HG03108 (cell line): ENCODE data around the gene MMP24.
"Not testable (repeated sequence)": the region's sequence is repeated elsewhere in the genome, so short reads cannot be mapped to it uniquely, and the experiment has no call there.

Experiments used
- ATAC-seq: cut with Tn5 transposase; IDR thresholded peaks from one replicate; pipeline ENCODE4 v1.9.1; 2021; ENCODE audit warnings: moderate library complexity; ENCODE audit not compliant: unreplicated experiment

MMP24 gene

DNA sequence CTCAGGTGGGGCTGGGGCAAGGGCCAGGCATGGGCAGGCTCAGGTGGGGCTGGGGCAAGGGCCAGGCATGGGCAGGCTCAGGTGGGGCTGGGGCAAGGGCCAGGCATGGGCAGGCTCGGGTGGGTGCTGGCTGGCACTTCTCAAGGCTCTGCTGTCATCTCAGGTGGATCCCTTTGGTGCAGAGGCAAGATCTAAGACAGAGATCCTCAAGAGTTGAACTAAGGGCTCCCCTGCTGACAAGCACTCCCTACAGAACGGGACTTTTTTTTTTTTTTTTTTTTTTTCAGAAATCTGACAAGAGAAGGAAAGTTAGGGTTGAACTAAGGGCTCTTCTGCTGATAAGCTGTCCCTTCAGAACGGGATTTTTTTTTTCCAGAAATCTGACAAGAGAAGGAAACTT lies 26.5 kb downstream of the MMP24 start:
- ATAC-seq: no peak

GRCh38 chr20:35254448-35254999 lies 28.0 kb downstream of the MMP24 start:
- no peak for ATAC-seq

- no peak for ATAC-seq
Measured at GRCh38 chr20:35257175-35257909, 30.9 kb downstream of the MMP24 start.

DNA sequence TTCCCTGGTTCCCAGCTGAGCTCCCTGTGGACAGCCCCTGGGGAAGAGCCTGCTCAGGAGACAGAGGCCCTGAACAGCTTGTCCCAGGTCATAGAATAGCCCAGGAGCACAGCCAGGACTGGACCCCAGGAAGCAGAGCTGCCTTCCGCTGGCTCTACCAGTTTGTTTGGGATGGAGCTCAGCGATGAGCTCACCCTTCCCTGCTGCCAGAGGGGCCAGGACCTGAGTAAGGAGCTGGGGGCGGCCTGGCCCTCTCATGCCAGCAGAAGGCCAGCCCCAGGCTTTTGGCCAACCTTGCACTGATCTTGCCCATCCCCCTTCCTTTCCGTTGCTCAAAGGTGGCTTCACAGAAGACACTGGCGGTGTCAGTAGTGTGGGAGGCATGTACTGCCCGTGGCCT lies 33.9 kb downstream of the MMP24 start:
- ATAC-seq: no peak

DNA sequence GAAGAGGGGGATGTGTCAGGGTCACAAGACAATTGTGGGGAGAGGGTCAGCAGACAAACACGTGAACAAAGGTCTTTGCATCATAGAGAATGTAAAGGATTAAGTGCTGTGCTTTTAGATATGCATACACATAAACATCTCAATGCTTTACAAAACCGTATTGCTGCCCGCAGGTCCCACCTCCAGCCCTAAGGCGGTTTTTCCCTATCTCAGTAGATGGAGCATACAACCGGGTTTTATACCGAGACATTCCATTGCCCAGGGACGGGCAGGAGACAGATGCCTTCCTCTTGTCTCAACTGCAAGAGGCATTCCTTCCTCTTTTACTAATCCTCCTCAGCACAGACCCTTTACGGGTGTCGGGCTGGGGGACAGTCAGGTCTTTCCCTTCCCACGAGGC lies 35.8 kb downstream of the MMP24 start:
- not testable (repeated sequence) for ATAC-seq

GRCh38 chr20:35262731-35263531 lies 36.4 kb downstream of the MMP24 start:
- not testable (repeated sequence) for ATAC-seq

DNA sequence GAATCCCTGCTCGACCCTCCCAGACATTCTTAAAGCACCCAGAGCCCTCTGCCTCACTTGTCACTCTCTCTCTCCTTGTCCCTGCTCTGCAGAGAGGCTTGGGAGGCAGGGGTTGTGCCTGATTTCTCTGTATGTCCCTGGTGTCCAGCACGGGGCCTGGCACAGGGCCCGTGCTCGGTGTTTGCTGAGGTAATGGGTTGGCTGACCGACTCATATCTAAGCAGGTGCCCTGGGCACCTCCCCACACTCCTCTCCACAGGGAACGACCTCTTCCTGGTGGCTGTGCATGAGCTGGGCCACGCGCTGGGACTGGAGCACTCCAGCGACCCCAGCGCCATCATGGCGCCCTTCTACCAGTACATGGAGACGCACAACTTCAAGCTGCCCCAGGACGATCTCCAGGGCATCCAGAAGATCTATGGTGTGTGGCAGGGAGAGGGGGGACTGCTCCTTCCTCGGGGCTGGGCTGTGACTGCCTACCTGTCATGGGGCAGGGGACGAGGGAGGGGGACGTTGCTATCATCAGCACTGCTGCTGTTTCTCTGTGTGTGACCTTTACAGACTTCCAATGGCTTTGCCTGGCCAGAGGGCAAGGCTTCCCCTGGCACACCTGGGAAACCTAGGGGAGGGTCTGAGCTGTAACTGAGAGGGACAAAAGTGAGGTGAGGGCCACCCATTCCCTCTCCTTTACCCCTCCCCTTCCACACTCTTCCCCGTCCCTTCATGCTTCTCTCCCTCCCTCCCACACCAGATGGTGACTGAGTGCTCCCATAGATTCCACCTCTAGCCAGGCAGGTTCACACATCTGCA lies 37.2 kb downstream of the MMP24 start:
- ATAC-seq: no peak

GRCh38 chr20:35264755-35265154 lies 38.3 kb downstream of the MMP24 start:
- no peak for ATAC-seq

GRCh38 chr20:35267092-35267491 lies 40.6 kb downstream of the MMP24 start:
- ATAC-seq: no peak

GRCh38 chr20:35269055-35269781 lies 42.7 kb downstream of the MMP24 start:
- no peak for ATAC-seq

DNA sequence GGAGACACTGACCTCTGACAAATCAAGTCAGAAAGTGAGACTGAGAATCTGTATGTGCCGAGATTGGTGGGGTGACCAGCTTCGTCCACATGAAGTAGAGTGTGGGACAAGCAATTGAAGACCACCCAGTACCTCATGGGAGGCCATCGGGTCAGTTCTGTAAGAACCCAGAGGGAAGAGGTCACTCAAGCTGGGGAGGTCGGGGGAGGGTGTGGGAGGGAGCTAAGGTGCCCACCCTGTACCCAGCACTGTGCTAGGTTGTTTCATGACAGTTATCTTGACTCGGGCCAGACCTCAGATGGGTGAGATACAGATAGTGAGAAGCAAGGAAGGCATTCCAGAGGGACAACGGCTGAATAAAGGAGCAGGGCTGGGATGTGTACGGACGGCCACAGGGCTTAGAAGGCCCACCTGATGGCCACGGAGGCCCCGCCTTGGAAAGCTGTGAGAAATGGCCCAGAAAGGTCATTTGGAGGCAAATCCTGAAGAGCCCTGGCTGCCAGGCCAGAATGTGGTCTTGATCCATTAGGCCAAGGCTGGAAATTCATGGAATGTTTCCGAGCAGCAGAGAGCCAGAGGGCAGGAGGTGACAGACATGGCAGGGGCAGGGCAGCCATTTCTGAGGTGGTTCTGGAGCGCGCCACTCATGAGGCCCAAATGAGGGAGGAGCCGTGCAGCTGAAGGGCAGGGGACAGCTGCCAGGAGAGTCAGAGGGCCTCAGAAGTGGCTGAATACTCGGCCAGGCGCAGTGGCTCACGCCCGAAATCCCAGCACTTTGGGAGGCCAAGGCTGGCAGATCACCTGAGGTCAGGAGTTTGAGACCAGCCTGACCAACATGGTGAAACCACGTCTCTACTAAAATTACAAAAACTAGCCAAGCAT lies 43.8 kb downstream of the MMP24 start:
- ATAC-seq: no peak

GRCh38 chr20:35271073-35271882 lies 44.8 kb downstream of the MMP24 start:
- no peak for ATAC-seq

DNA sequence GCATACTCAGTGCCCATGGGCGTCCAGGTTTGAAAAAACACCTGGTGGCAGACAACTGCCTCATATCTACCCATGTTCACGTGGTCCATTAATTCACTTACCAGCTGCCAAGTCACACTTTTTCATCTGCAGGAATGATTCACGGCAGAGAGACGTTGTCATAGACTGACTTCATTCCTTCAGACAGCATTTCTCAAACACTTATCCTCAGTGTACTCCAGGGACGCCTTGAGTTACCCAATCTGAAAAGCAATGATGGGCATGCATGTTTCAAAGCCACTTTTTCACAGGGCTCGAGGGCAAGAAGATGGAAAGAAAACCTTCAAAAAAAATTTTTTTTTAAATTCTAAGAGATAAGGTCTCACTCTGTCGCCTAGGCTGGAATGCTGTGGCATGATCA lies 45.4 kb downstream of the MMP24 start:
- no peak for ATAC-seq

GRCh38 chr20:35273449-35274171 lies 47.1 kb downstream of the MMP24 start:
- ATAC-seq: no peak

DNA sequence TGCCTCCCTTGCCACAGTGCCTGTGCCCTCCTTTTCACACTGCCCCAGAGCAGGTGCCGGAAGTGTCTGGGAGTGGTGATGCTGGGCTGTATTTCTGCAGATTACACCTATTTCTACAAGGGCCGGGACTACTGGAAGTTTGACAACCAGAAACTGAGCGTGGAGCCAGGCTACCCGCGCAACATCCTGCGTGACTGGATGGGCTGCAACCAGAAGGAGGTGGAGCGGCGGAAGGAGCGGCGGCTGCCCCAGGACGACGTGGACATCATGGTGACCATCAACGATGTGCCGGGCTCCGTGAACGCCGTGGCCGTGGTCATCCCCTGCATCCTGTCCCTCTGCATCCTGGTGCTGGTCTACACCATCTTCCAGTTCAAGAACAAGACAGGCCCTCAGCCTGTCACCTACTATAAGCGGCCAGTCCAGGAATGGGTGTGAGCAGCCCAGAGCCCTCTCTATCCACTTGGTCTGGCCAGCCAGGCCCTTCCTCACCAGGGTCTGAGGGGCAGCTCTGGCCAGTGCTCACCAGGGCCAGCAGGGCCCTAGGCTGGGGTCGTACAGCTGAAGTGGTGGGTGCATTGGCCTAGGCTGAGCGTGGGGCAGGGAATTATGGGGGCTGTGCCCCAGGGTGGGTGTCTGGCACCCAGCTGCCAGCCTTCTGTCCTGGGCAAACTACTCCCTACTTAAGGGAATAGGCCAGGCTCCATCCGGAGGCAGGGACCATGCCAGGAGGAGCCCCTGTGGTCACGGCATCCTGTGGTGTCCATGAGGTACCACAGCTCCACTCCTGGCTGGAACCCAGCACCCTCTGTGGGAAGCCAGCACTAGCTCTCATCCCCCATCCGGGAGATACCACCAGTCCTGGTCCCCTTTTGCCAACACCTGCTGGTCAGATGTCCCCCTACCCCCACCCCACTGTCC lies 47.9 kb downstream of the MMP24 start:
- no peak for ATAC-seq

DNA sequence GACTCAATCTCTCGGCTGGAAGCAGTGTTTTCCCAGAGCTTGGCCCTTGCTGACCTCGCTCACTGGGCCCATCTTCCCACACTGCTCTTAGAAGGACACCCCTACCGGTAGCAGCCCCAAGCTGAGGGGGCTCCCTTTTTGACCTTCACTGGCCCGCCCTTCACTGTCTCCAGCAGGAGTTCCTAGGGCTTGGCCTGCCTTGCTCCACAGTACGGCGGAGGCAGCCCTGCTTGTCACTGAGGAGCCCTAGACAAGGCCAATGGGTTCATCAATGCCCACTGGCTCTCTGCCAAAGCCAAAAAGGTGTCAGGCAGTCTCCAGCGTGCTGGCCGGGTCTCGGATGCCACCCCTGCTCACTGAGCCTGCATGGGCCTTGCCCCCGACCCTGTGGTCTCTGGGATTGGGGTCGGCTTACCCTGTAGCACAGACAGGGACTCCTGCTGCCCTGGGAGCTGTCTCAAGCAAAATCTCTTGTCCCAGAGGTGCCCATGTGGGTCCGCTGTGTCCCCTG lies 49.3 kb downstream of the MMP24 start:
- no peak for ATAC-seq

GRCh38 chr20:35276408-35276807 lies 49.9 kb downstream of the MMP24 start:
- ATAC-seq: no peak
